Measurements from ENCODE around the gene ARID4A.

DNA sequence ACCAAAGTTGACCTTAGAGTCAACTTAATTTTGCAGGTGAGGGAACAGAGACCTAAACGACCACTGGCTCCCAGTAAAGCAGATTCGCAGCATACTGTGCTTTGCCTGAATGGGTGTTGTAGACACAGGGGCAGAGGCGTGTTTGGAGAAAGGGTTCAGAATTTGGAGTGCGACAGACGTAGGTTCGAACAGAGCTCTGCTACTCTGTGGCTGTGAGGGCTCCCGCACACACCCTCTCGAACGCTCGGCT is 97.1 kb downstream of the ARID4A start:
- TF ChIP-seq, protein P1, sequence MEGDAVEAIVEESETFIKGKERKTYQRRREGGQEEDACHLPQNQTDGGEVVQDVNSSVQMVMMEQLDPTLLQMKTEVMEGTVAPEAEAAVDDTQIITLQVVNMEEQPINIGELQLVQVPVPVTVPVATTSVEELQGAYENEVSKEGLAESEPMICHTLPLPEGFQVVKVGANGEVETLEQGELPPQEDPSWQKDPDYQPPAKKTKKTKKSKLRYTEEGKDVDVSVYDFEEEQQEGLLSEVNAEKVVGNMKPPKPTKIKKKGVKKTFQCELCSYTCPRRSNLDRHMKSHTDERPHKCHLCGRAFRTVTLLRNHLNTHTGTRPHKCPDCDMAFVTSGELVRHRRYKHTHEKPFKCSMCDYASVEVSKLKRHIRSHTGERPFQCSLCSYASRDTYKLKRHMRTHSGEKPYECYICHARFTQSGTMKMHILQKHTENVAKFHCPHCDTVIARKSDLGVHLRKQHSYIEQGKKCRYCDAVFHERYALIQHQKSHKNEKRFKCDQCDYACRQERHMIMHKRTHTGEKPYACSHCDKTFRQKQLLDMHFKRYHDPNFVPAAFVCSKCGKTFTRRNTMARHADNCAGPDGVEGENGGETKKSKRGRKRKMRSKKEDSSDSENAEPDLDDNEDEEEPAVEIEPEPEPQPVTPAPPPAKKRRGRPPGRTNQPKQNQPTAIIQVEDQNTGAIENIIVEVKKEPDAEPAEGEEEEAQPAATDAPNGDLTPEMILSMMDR (IDR thresholded peaks at IDR 0.05), result no peak
- TF ChIP-seq POLR2A (IDR thresholded peaks at IDR 0.05), result no peak
